Mesothelial cell of epicardium (in vitro differentiated cells): ENCODE measurements around the gene ARAP2. TPM values are rescaled to one million over a fixed set of nuclear protein-coding genes. Genes with fewer than 3 reads are reported as not detected.

Experiments
- DNase-seq, 2 experiments: peaks; one replicate each; pipeline ENCODE4 v3.0.0; 2021; ENCODE audit warnings: low spot score in 2 of 2; ENCODE audit not compliant: unreplicated experiment in 2 of 2
- H3K27ac Mint-ChIP-seq: 2 replicates; pipeline ENCODE4 v1.8.0; 2021; ENCODE audit warnings: mixed read lengths
- H3K27me3 Mint-ChIP-seq: 2 replicates; pipeline ENCODE4 v1.8.0; 2021; ENCODE audit warnings: low read depth, mixed read lengths
- H3K36me3 Mint-ChIP-seq: 2 replicates; pipeline ENCODE4 v1.8.0; 2021; ENCODE audit warnings: mixed read lengths
- H3K4me1 Mint-ChIP-seq: 2 replicates; pipeline ENCODE4 v1.8.0; 2021; ENCODE audit warnings: mixed read lengths
- H3K4me3 Mint-ChIP-seq: 2 replicates; pipeline ENCODE4 v1.8.0; 2021; ENCODE audit warnings: mild to moderate bottlenecking, moderate library complexity, mixed read lengths
- H3K9me3 Mint-ChIP-seq: 2 replicates; pipeline ENCODE4 v1.8.0; 2021; ENCODE audit warnings: mixed read lengths
- total RNA-seq: library from RNA; stranded (reverse); gene quantifications from 3 replicates; pipeline ENCODE4 v1.2.1, GENCODE V29; 2021
- TF ChIP-seq, protein P1 (sequence below): fragments of 200-600 bp; sonication (generic); IDR thresholded peaks from one replicate; pipeline ENCODE4 v1.5.0; 2021; ENCODE audit warnings: antibody characterized with exemption; ENCODE audit not compliant: unreplicated experiment

ARAP2 gene
- total RNA-seq, 1 donor from 2014 or later, result 16.0 TPM

DNA sequence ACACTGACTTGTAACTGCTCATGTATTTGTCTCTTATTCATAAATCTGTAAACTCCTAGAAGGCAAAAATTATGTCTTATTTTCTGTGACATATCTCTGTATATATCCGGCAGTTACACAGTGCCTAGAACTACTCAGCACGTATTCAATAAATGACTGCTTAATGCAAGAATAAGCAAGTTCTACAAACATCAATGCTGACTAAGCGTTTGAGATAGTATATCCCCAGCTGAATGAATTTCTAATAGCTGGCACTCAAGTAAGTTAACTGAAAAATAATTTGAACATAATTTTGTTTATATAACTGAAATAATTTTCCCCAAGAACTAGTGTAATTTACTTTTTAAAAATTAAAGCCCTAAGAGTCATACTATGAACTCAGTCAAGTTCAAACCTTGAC is 113.7 kb downstream of the ARAP2 start:
- H3K36me3 Mint-ChIP-seq, result no peaks in the 10 kb centered on the region
- H3K4me3 Mint-ChIP-seq, result no peak overlapping the region
- no peaks in the 10 kb centered on the region for H3K9me3 Mint-ChIP-seq
- TF ChIP-seq, protein P1, sequence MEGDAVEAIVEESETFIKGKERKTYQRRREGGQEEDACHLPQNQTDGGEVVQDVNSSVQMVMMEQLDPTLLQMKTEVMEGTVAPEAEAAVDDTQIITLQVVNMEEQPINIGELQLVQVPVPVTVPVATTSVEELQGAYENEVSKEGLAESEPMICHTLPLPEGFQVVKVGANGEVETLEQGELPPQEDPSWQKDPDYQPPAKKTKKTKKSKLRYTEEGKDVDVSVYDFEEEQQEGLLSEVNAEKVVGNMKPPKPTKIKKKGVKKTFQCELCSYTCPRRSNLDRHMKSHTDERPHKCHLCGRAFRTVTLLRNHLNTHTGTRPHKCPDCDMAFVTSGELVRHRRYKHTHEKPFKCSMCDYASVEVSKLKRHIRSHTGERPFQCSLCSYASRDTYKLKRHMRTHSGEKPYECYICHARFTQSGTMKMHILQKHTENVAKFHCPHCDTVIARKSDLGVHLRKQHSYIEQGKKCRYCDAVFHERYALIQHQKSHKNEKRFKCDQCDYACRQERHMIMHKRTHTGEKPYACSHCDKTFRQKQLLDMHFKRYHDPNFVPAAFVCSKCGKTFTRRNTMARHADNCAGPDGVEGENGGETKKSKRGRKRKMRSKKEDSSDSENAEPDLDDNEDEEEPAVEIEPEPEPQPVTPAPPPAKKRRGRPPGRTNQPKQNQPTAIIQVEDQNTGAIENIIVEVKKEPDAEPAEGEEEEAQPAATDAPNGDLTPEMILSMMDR, result no peak
- no peaks in the 10 kb centered on the region for H3K4me1 Mint-ChIP-seq
- DNase-seq, result no peak
- H3K27ac Mint-ChIP-seq, result no peak overlapping the region
- no peaks in the 10 kb centered on the region for H3K27me3 Mint-ChIP-seq

DNA sequence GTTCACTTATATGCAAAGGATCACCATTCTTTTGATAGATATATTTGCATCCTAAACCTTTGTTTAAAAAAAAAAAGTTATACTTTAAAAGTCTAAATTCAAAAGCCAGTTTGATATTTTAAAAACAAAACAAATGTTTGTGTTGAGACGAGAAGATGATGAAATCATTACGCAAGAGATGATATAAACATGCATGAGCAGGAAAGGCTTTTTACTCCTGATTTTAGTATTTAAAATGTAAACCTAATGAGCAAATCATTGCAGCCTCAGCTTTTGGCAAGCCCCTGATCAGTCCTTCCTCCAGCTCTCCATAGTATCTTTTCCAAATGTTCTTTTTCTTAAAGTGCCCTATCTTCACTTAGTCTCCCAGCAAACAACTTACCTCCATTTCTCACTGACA is 115.6 kb downstream of the ARAP2 start:
- no peaks in the 10 kb centered on the region for H3K27me3 Mint-ChIP-seq
- H3K27ac Mint-ChIP-seq, result no peak overlapping the region
- no peaks in the 10 kb centered on the region for H3K4me1 Mint-ChIP-seq
- DNase-seq, result no peak
- no peaks in the 10 kb centered on the region for H3K36me3 Mint-ChIP-seq
- TF ChIP-seq, protein P1, result no peak
- H3K9me3 Mint-ChIP-seq, result no peaks in the 10 kb centered on the region
- no peak overlapping the region for H3K4me3 Mint-ChIP-seq

- TF ChIP-seq, protein P1, result no peak
- H3K27me3 Mint-ChIP-seq, result no peaks in the 10 kb centered on the region
- H3K27ac Mint-ChIP-seq, result no peak overlapping the region
- H3K4me1 Mint-ChIP-seq, result no peaks in the 10 kb centered on the region
- peaks cover 6% of the 10 kb centered on the region for H3K9me3 Mint-ChIP-seq
- no peak overlapping the region for H3K4me3 Mint-ChIP-seq
- peaks cover 7% of the 10 kb centered on the region for H3K36me3 Mint-ChIP-seq
- DNase-seq, result no peak
These were observed 120.4 kb downstream of the ARAP2 start for GRCh38 chr4:36123906-36124305.

- no peak overlapping the region for H3K27ac Mint-ChIP-seq
- peaks cover 2% of the 10 kb centered on the region for H3K36me3 Mint-ChIP-seq
- no peaks in the 10 kb centered on the region for H3K27me3 Mint-ChIP-seq
- TF ChIP-seq, protein P1, result no peak
- H3K9me3 Mint-ChIP-seq, result no peaks in the 10 kb centered on the region
- no peak for DNase-seq
- H3K4me1 Mint-ChIP-seq, result peaks cover 4% of the 10 kb centered on the region
- no peak overlapping the region for H3K4me3 Mint-ChIP-seq
These were observed 129.0 kb downstream of the ARAP2 start for GRCh38 chr4:36115312-36115711.

DNA sequence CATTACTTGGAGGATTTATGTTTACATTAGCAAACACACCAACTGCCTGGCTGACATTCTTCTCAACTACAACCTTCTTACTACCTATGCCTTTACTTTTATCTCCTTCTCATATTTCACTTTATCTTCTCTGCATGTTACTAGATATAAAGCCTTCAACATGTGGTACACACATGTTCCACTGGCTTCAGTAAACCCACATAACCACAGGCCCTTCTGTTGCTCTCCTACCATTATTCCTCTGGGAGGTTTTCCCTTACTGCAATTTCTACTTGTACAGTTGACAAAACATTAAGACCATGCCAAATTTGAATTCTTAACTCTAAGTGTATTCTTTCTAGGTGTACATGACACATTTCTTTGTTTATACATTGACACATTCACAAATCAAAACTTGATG is 133.1 kb downstream of the ARAP2 start:
- TF ChIP-seq, protein P1, result no peak
- no peaks in the 10 kb centered on the region for H3K9me3 Mint-ChIP-seq
- DNase-seq, result no peak
- H3K27me3 Mint-ChIP-seq, result no peaks in the 10 kb centered on the region
- H3K27ac Mint-ChIP-seq, result peak overlapping the region; percentile 8
- no peak overlapping the region for H3K4me3 Mint-ChIP-seq
- peaks cover 2% of the 10 kb centered on the region for H3K36me3 Mint-ChIP-seq
- H3K4me1 Mint-ChIP-seq, result peaks cover 4% of the 10 kb centered on the region

GRCh38 chr4:36099509-36099908 is 144.8 kb downstream of the ARAP2 start:
- Mint-ChIP-seq H3K36me3 (peaks cover 27% of the 10 kb centered on the region), H3K27me3 (no peaks in the 10 kb centered on the region), H3K9me3 (peaks cover 32% of the 10 kb centered on the region), H3K4me3 (no peak overlapping the region), H3K27ac (no peak overlapping the region), H3K4me1 (peaks cover 12% of the 10 kb centered on the region)
- TF ChIP-seq, protein P1, result no peak
- no peak for DNase-seq
